ENCODE data around the gene VTA1. TPM values are rescaled to one million over a fixed set of nuclear protein-coding genes. Genes with fewer than 3 reads are reported as not detected.

Gene VTA1
- total RNA-seq, 2 experiments from 2014 or later, result 43.5 to 47.4 TPM

- H3K27ac Mint-ChIP-seq, result no peak overlapping the region
- DNase-seq, result no peak
- H3K4me3 Mint-ChIP-seq, result no peak overlapping the region
- no peaks in the 10 kb centered on the region for H3K9me3 Mint-ChIP-seq
- intact Hi-C loops (cut with micrococcal nuclease), result no loop called here
- H3K4me1 Mint-ChIP-seq (ENCODE audit: low read depth), result no peaks in the 10 kb centered on the region
- peaks cover 4% of the 10 kb centered on the region for H3K27me3 Mint-ChIP-seq
- H3K36me3 Mint-ChIP-seq, result no peaks in the 10 kb centered on the region
- CTCF ChIA-PET, result no interaction called here
- POLR2A ChIA-PET, result no interaction called here
Measured at GRCh38 chr6:142258305-142258704, 111.2 kb downstream of the VTA1 start.

DNA sequence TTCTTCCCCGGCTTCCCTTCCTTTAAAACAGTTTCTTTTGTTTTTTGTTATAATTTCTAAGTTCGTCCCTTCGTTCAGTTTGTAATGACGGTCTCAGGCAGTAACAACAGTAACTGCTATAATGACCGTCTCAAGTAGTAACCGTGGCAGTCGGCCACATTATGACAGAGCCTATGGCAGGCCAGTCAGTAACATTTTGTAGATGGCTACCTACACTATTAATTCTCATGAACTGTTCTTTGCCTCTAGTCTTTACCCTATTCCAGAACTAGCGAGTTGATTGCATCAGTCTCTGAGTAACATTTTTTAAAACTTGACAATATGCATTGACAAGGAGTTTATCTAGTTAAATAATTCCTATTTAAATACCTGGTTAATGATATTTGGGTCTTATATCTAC is 111.7 kb downstream of the VTA1 start:
- no peaks in the 10 kb centered on the region for H3K36me3 Mint-ChIP-seq
- H3K27me3 Mint-ChIP-seq, result peaks cover 4% of the 10 kb centered on the region
- no peak overlapping the region for H3K4me3 Mint-ChIP-seq
- no peak overlapping the region for H3K27ac Mint-ChIP-seq
- no peaks in the 10 kb centered on the region for H3K9me3 Mint-ChIP-seq
- ChIA-PET CTCF (no interaction called here), POLR2A (no interaction called here)
- H3K4me1 Mint-ChIP-seq (ENCODE audit: low read depth), result no peaks in the 10 kb centered on the region
- DNase-seq, result no peak
- intact Hi-C loops (cut with micrococcal nuclease), result no loop called here

GRCh38 chr6:142260748-142261147 is 113.7 kb downstream of the VTA1 start:
- H3K36me3 Mint-ChIP-seq, result no peaks in the 10 kb centered on the region
- no peak for DNase-seq
- peaks cover 4% of the 10 kb centered on the region for H3K27me3 Mint-ChIP-seq
- intact Hi-C loops (cut with micrococcal nuclease), result no loop called here
- POLR2A ChIA-PET, result no interaction called here
- H3K4me1 Mint-ChIP-seq (ENCODE audit: low read depth), result no peaks in the 10 kb centered on the region
- no peak overlapping the region for H3K27ac Mint-ChIP-seq
- no peaks in the 10 kb centered on the region for H3K9me3 Mint-ChIP-seq
- CTCF ChIA-PET, result no interaction called here
- H3K4me3 Mint-ChIP-seq, result no peak overlapping the region

GRCh38 chr6:142262231-142262630 is 115.2 kb downstream of the VTA1 start:
- DNase-seq, result no peak
- no peaks in the 10 kb centered on the region for H3K36me3 Mint-ChIP-seq
- intact Hi-C loops (cut with micrococcal nuclease), result no loop called here
- peaks cover 4% of the 10 kb centered on the region for H3K27me3 Mint-ChIP-seq
- H3K9me3 Mint-ChIP-seq, result no peaks in the 10 kb centered on the region
- ChIA-PET POLR2A (no interaction called here), CTCF (no interaction called here)
- H3K4me3 Mint-ChIP-seq, result no peak overlapping the region
- H3K27ac Mint-ChIP-seq, result no peak overlapping the region
- no peaks in the 10 kb centered on the region for H3K4me1 Mint-ChIP-seq (ENCODE audit: low read depth)

DNA sequence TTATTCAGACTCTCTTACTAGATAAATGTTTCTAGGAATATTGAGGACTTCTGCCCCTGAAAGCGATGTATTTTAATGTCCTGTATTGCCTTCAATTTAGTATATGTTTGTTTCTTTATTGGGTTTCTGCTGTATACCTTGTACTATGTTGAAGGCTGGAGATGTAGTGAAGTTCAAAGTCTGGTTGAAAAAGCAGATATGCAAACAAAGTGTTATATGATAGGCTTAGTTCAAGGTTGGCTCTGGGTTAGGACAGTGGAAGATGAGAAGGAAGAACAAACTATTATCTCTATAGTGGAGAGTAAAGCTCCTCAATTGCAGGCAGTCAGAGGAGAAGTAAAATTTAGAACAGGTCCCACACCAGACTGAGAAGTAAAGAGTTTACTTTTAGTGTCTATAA is 118.4 kb downstream of the VTA1 start:
- Mint-ChIP-seq H3K9me3 (no peaks in the 10 kb centered on the region), H3K36me3 (no peaks in the 10 kb centered on the region), H3K27me3 (peaks cover 3% of the 10 kb centered on the region), H3K4me3 (no peak overlapping the region), H3K4me1 (ENCODE audit: low read depth) (no peaks in the 10 kb centered on the region), H3K27ac (no peak overlapping the region)
- POLR2A ChIA-PET, result no interaction called here
- DNase-seq, result no peak
- intact Hi-C loops (cut with micrococcal nuclease), result no loop called here
- CTCF ChIA-PET, result no interaction called here

DNA sequence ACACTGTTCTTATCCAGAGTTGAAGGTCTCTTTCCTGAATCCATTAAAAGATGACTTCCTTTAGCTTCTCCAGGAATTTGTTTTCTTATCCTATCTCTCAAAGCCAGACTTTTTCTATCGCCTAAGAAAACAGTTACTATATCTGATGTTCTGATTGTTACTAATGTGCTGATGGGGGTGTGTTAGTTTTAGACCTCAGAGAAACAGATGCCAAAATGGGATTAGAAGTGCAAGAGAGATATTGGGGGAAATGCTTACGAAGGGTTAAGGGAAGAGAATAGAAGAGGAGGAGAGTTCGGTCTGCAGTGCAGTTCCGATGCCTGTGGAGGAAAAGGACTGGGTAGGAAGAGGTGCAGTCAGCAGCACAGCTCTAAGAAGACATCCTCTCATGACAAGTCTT is 119.0 kb downstream of the VTA1 start:
- CTCF ChIA-PET, result no interaction called here
- Mint-ChIP-seq H3K27me3 (peaks cover 1% of the 10 kb centered on the region), H3K27ac (no peak overlapping the region), H3K4me1 (ENCODE audit: low read depth) (no peaks in the 10 kb centered on the region), H3K4me3 (no peak overlapping the region), H3K36me3 (no peaks in the 10 kb centered on the region), H3K9me3 (no peaks in the 10 kb centered on the region)
- POLR2A ChIA-PET, result no interaction called here
- DNase-seq, result no peak
- intact Hi-C loops (cut with micrococcal nuclease), result no loop called here

DNA sequence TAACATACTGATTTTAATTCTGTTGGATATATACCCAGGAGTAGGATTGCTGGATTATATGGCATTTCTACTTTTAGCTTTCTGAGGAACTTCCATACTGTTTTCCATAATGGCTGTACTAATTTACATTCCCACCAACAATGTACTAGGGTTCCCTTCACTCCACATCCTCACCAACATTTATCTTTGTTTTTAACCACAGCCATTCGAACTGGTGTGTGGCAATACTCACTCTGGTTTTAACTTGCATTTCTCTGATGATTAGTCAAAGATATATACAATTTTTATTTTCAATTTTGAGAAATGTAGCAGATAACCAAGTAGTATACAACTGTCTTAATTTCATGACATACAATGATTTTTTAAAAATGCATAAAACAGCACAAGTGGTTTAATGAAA is 124.4 kb downstream of the VTA1 start:
- no peaks in the 10 kb centered on the region for H3K4me1 Mint-ChIP-seq (ENCODE audit: low read depth)
- no peak for DNase-seq
- CTCF ChIA-PET, result no interaction called here
- POLR2A ChIA-PET, result no interaction called here
- no peaks in the 10 kb centered on the region for H3K36me3 Mint-ChIP-seq
- peaks cover 1% of the 10 kb centered on the region for H3K27me3 Mint-ChIP-seq
- intact Hi-C loops (cut with micrococcal nuclease), result no loop called here
- no peak overlapping the region for H3K4me3 Mint-ChIP-seq
- H3K9me3 Mint-ChIP-seq, result no peaks in the 10 kb centered on the region
- no peak overlapping the region for H3K27ac Mint-ChIP-seq

Other genes with a start within 250 kb of the VTA1 start
- gene GJE1, start 14.3 kb upstream of the VTA1 start, total RNA-seq, result not detected
- not detected for gene NMBR, start 141 bp upstream of the VTA1 start, total RNA-seq
- under 1 TPM; 0.12 to 0.55 TPM for gene ADGRG6, start 154.7 kb downstream of the VTA1 start, total RNA-seq

All from activated CD4-positive, alpha-beta memory T cell treated with anti-CD3 and anti-CD28 coated beads for 36 hours (primary cell).